ENCODE data around the gene CNTNAP5.

DNA sequence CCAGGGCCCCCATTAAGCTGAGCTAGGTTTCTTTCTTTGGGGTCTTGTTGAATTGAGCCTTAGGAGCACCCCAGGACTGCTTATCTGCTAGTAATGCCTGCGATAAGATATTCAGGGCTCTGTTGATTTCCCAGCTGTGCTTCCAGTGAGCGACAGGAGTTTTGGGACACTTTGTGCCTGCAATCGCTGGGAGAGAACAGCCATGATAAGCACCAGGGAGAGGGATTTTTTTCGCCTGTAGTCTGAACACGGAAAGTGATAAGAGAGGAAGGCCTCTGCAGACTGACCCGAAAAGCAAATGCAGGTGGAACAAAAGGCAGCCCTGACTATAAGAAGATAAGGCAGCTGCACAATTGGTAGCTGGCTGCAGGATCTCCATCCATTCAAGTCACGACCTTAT lies 244.3 kb downstream of the CNTNAP5 start:
- TF ChIP-seq, protein P1, sequence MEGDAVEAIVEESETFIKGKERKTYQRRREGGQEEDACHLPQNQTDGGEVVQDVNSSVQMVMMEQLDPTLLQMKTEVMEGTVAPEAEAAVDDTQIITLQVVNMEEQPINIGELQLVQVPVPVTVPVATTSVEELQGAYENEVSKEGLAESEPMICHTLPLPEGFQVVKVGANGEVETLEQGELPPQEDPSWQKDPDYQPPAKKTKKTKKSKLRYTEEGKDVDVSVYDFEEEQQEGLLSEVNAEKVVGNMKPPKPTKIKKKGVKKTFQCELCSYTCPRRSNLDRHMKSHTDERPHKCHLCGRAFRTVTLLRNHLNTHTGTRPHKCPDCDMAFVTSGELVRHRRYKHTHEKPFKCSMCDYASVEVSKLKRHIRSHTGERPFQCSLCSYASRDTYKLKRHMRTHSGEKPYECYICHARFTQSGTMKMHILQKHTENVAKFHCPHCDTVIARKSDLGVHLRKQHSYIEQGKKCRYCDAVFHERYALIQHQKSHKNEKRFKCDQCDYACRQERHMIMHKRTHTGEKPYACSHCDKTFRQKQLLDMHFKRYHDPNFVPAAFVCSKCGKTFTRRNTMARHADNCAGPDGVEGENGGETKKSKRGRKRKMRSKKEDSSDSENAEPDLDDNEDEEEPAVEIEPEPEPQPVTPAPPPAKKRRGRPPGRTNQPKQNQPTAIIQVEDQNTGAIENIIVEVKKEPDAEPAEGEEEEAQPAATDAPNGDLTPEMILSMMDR (conservative IDR thresholded peaks at IDR 0.05; ENCODE audit: low read length), result no peak
- TF ChIP-seq EZH2phosphoT487 (IDR thresholded peaks at IDR 0.05; ENCODE audit: borderline replicate concordance), result no peak
